GM18526 (cell line): Measurements from ENCODE around the gene DENND5B.

Experiments used
- POLR2A ChIP-seq: IDR thresholded peaks from 3 replicates; pipeline ENCODE4 v1.6.1; 2011; ENCODE audit not compliant: insufficient read length; ENCODE audit errors: extremely low read depth

Gene DENND5B

DNA sequence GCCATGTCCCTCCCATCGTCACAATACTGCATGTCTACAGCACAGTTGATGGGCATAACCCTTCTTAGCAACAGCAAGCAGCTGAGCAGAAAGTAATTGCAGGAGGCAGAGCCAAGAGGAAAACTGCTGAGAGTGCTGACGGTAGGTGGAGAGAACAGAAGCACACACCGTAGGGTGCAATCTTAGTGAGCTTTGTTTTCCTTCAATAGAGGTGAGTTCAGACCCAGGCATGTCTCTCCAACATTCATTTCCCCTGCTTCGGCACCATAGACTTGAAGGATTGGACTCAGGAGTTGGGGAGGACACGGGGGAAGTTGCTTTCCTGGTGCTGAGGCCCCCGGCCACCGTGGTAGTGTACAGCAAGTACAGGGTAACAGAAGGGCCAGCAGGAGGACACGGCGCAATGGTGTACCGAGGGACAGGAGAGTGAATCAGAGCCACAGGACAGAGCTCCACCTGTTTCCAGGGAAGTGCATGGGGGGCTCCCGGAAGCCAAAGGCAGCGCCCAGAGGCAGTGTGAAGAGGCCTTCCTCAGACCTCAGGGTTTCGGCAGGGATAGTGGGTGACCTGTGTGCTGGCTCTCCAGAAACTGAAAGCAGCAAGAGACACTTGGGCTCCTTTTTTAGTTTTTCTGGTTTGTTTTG is 228.7 kb downstream of the DENND5B start:
- no peak for TF ChIP-seq POLR2A

DNA sequence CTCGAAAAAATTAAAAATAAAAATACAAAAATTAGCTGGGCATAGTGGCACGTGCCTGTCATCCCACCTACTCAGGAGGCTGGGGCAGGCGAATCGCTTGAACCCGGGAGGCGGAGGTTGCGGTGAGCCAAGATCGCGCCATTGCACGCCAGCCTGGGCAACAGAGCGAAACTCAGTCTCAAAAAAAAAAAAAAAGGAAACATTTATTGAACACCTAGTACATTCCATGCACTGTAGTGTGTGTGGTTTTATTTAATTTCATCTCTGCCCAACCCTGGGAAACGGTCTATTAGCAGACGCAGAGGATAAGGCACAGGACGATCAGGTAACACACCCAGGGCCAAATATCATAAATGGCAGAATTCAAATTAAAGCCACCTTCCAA is 229.2 kb downstream of the DENND5B start:
- TF ChIP-seq POLR2A, result no peak

DNA sequence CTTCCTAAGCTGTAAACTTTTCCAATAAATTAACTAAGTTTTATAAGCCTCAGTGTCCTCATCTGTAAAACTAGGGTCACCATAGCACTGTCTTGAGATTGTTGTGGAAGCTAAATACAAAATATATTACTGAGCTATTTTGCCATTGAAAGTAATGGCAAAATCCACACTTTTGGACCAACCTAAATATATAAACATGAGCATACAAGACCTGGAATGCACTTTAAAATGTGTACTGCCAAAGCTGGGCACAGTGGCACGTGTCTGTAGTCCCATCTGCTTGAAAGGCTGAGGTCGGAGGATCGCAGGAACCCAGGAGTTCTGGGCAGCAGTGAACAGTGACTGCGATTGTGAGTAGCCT is 235.2 kb downstream of the DENND5B start:
- TF ChIP-seq POLR2A, result no peak

DNA sequence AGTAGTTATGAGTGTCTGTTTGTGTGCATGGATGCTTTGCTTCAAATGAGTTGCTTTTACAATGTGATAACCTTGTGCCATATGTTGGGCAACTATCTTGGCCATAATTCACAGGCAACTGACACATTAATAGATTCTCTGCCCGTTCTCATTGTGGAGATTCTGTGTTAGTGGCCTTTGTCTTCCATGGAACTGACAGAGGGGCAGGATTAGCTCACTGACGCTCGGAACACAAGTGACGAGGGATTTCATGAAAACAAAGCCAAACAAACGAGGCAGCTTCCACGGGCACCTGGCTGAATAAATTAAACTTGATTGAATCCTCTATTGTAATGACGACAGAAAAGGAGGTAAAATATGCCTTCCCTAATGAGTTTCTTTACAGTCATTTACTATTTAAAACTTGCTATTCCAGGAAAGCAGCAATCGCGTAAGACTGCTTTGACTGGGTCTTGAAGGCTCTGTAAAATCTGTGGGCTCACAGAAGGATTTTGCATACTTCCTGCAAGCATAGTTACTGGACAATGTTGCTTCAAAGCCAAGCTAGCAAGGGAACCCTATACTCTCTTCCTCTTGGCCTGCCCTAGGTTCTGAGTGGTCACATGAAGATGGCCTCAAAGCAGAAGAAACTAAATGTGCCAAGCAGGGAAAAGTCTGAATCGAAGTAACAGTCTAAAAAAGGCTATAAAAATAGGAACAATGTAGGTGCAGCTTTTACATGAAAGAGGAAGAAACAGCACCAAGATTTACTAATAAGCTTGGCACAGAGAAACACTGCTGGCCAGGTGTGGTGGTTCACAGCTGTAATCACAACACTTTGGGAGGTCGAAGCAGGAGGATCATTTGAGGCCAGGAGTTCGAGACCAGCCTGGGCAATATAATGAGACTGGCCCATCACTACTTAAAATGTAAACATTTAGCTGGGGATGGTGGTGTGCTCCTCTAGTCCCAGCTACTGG is 236.9 kb downstream of the DENND5B start:
- TF ChIP-seq POLR2A, result no peak

DNA sequence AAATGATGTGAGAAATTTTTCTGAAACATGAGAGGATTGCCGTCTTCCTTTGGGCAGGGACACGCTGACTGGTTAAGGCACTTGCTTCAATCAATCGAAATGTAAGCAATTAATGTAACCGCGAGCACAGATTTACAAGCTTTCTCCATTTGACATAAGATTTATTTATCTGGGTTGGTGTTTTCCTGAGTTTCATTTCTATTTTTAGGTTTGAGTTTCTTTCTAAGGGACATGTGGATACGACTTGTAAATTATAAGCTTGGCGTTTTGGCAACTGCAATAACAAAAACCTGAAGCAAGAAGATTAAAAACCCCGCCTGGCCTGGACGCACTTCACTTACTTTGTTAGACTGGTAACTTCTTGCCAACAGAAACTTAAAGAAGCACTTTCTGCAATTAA is 244.7 kb downstream of the DENND5B start:
- TF ChIP-seq POLR2A, result no peak

DNA sequence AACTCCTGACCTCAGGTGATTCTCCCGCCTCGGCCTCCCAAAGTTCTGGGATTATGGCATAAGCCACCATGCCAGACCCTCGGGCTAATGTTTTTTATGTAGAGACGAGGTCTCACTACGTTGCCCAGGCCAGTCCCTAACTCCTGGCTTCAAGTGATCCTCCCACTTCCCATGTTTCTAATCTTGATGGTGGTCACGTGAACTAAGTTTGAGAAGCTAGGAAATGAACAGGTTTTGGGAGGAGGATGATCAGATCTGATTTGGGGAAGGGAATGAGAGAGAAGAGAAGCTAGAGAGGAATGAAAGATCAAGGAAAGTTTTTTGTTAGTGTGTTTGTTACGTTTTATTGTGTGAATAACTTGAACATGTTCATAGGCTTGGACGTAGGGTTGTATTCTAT is 247.8 kb downstream of the DENND5B start:
- TF ChIP-seq POLR2A, result no peak

DNA sequence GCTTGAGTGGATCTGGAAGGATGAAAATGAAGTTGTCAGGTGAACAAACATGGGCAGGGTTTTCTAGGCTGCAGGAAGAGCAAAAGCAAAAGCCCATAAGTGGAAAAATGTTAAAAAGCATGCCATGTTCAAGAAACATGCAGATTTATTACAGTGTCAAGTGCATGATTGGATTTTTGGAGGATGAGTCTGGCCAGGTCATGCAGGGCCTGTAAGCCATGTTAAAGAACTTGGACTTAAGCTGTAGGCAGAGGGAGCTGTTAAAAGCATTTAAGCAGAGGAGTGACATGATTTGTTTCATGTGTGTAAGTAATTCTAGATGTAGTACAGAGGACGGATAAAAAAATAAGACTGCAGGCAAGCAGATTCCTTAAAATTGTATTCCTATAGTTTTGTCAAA is 248.7 kb downstream of the DENND5B start:
- no peak for TF ChIP-seq POLR2A

DNA sequence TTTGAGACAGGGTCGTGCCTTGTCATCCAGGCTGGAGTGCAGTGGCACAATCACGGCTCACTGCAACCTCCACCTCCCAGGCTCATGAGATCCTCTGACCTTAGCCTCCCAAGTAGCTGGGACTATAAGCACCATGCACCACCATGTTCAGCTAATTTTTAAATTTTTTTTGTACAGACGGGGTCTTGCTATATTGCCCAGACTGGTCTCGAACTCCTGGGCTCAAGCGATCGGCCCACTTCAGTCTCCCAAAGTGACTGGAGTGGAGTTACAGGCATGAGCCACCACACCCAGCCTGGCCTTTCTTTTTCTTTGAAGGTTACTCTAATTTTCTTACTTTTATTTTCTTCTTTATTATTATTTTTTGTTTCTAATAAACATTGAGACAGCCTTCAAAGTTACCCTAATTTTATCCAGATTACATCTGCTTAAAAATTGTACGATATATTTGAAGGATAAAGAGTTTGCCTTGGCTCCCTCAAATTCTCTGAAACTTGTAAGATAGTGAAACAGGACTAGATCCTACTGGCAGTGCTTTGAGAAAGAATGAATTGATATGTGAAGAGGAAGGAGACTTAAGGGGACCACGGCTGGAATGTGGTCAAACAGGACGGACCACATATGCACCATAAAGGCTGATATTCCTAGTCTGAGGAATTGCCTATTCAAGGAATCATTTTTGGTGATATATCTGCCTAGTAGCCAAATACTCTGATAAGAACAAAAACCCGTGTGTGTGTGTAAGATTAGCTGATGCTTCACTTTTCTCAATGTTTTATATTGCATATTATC is 250.9 kb downstream of the DENND5B start:
- no peak for TF ChIP-seq POLR2A

DNA sequence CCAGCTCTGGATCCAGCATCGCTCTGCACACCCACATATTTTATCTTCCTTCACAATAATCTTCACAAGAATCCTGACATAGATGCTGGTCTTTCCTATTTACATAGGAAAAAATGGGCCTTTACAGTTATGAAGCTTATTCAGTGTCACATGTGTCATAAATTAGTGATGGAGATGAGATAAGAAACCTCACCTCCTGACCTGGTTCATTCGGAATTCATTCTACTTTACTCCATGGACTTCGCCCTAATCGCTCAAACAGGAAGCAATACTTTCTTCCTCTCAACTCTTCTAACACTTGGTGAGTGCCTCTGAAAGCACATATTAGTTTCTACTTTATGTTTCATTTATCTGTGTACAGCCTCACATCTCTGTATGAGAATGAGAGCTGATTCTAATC is 253.0 kb downstream of the DENND5B start:
- TF ChIP-seq POLR2A, result no peak
